ENCODE data around the gene PDE7B.

Gene PDE7B

GRCh38 chr6:135922174-135922573 is 70.7 kb downstream of the PDE7B start:
- no peak for DNase-seq (ENCODE audit: extremely low spot score)
- CTCF ChIA-PET, result interaction anchor here (1.3 to 2.8 kb wide), 3 partner anchors 12 to 16 kb away, joined by 3 to 13 read pairs (median 8); no protein-coding TSS in a partner anchor
- POLR2A ChIA-PET, result no interaction called here
- TF ChIP-seq CTCF (IDR thresholded peaks at IDR 0.05; ENCODE audit: control extremely low read depth, extremely low read depth, low read depth, missing control alignments), result no peak

GRCh38 chr6:135922746-135923145 is 71.2 kb downstream of the PDE7B start:
- no peak for DNase-seq (ENCODE audit: extremely low spot score)
- TF ChIP-seq CTCF (IDR thresholded peaks at IDR 0.05; ENCODE audit: control extremely low read depth, extremely low read depth, low read depth, missing control alignments), result no peak
- POLR2A ChIA-PET, result no interaction called here
- CTCF ChIA-PET, result interaction anchor here (0.9 to 2.1 kb wide), 5 partner anchors 13 to 304 kb away, joined by 3 to 8 read pairs (median 5); no protein-coding TSS in a partner anchor

GRCh38 chr6:135932651-135933050 is 81.2 kb downstream of the PDE7B start:
- DNase-seq (ENCODE audit: extremely low spot score), result no peak
- no peak for TF ChIP-seq CTCF (IDR thresholded peaks at IDR 0.05; ENCODE audit: control extremely low read depth, extremely low read depth, low read depth, missing control alignments)
- ChIA-PET CTCF (interaction anchor here (1.3 kb wide), 1 partner anchor 94 kb away, joined by 3 read pairs; no protein-coding TSS in a partner anchor), POLR2A (no interaction called here)

- TF ChIP-seq CTCF (IDR thresholded peaks at IDR 0.05; ENCODE audit: control extremely low read depth, extremely low read depth, low read depth, missing control alignments), result no peak
- DNase-seq (ENCODE audit: extremely low spot score), result no peak
- ChIA-PET POLR2A (no interaction called here), CTCF (interaction anchor here (1.0 kb wide), 1 partner anchor 26 kb away, joined by 3 read pairs; no protein-coding TSS in a partner anchor)
Observed at GRCh38 chr6:135935941-135936601, 84.6 kb downstream of the PDE7B start.

GRCh38 chr6:135936606-135937005 is 85.1 kb downstream of the PDE7B start:
- no peak for DNase-seq (ENCODE audit: extremely low spot score)
- ChIA-PET POLR2A (no interaction called here), CTCF (no interaction called here)
- TF ChIP-seq CTCF (IDR thresholded peaks at IDR 0.05; ENCODE audit: control extremely low read depth, extremely low read depth, low read depth, missing control alignments), result no peak

GRCh38 chr6:135937106-135937505 is 85.6 kb downstream of the PDE7B start:
- DNase-seq (ENCODE audit: extremely low spot score), result no peak
- ChIA-PET POLR2A (no interaction called here), CTCF (no interaction called here)
- TF ChIP-seq CTCF (IDR thresholded peaks at IDR 0.05; ENCODE audit: control extremely low read depth, extremely low read depth, low read depth, missing control alignments), result no peak

All from GM10248 (cell line).